HL-60 (cell line): ENCODE data around the gene HAUS8.

Source experiments
- DNase-seq, 2 experiments: peaks; one replicate each; pipeline ENCODE4 v3.0.0-alpha.2; 2010 to 2020; ENCODE audit warnings: low read depth in 1 of 2, low spot score in 1 of 2
- H3K27ac ChIP-seq: fragments of 250-450 bp; sonication (Bioruptor Pico); replicated peaks from 2 replicates; pipeline ENCODE4 v1.5.1; 2020; ENCODE audit warnings: mild to moderate bottlenecking, moderate library complexity
- H3K27me3 ChIP-seq: fragments of 250-450 bp; sonication (Bioruptor Pico); 2 replicates; pipeline ENCODE4 v1.5.1; 2021; ENCODE audit warnings: mild to moderate bottlenecking, moderate library complexity; ENCODE audit not compliant: insufficient read depth, poor library complexity, severe bottlenecking
- H3K4me3 ChIP-seq: replicated peaks from 2 replicates; pipeline ENCODE4 v1.5.1; 2011; ENCODE audit warnings: mild to moderate bottlenecking, control low read depth, low read length; ENCODE audit not compliant: insufficient read depth
- CTCF ChIP-seq: IDR thresholded peaks from one replicate; pipeline ENCODE4 v1.5.1; 2011; ENCODE audit warnings: low read length, control low read depth, inconsistent platforms; ENCODE audit not compliant: insufficient read depth
- GABPA ChIP-seq: IDR thresholded peaks from 2 replicates; pipeline ENCODE4 v1.6.1; 2012; ENCODE audit warnings: low read depth
- POLR2AphosphoS5 ChIP-seq: IDR thresholded peaks from 2 replicates; pipeline ENCODE4 v1.6.1; 2012; ENCODE audit warnings: low read depth
- SPI1 ChIP-seq: IDR thresholded peaks from 2 replicates; pipeline ENCODE4 v1.6.1; 2012; ENCODE audit warnings: low read depth, mild to moderate bottlenecking, borderline replicate concordance
- TF ChIP-seq, protein P1 (sequence below): IDR thresholded peaks from 2 replicates; pipeline ENCODE4 v1.6.1; 2012; ENCODE audit warnings: low read depth; ENCODE audit not compliant: insufficient replicate concordance

The HAUS8 gene

DNA sequence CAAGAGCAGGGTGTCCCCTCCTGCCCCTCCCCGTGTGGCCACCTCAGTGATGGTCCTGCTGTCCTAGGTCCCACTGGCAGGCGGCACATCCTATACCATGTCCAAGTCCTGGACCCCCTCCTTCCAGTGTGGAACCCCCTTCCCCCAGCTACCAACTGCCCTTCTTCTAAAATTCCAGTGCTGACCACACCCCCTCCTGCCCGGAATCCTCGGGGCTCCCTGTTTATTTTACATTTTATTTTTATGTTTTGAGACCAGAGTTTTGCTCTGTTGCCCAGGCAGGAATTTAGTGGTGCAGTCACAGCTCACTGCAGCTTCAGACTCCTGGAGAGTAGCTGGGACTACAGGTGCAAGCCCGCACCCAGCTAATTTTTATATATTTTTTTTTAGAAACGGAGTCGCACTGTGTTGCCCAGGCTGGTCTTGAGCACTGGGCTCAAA is 47.7 kb downstream of the HAUS8 start:
- DNase-seq, result no peak
- Histone ChIP-seq H3K4me3 (no peak overlapping the region), H3K27me3 (peaks cover 17% of the 10 kb centered on the region), H3K27ac (no peak overlapping the region)
- TF ChIP-seq, protein P1, sequence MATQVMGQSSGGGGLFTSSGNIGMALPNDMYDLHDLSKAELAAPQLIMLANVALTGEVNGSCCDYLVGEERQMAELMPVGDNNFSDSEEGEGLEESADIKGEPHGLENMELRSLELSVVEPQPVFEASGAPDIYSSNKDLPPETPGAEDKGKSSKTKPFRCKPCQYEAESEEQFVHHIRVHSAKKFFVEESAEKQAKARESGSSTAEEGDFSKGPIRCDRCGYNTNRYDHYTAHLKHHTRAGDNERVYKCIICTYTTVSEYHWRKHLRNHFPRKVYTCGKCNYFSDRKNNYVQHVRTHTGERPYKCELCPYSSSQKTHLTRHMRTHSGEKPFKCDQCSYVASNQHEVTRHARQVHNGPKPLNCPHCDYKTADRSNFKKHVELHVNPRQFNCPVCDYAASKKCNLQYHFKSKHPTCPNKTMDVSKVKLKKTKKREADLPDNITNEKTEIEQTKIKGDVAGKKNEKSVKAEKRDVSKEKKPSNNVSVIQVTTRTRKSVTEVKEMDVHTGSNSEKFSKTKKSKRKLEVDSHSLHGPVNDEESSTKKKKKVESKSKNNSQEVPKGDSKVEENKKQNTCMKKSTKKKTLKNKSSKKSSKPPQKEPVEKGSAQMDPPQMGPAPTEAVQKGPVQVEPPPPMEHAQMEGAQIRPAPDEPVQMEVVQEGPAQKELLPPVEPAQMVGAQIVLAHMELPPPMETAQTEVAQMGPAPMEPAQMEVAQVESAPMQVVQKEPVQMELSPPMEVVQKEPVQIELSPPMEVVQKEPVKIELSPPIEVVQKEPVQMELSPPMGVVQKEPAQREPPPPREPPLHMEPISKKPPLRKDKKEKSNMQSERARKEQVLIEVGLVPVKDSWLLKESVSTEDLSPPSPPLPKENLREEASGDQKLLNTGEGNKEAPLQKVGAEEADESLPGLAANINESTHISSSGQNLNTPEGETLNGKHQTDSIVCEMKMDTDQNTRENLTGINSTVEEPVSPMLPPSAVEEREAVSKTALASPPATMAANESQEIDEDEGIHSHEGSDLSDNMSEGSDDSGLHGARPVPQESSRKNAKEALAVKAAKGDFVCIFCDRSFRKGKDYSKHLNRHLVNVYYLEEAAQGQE, result no peak
- TF ChIP-seq POLR2AphosphoS5 (no peak), GABPA (no peak), SPI1 (no peak), CTCF (no peak)

DNA sequence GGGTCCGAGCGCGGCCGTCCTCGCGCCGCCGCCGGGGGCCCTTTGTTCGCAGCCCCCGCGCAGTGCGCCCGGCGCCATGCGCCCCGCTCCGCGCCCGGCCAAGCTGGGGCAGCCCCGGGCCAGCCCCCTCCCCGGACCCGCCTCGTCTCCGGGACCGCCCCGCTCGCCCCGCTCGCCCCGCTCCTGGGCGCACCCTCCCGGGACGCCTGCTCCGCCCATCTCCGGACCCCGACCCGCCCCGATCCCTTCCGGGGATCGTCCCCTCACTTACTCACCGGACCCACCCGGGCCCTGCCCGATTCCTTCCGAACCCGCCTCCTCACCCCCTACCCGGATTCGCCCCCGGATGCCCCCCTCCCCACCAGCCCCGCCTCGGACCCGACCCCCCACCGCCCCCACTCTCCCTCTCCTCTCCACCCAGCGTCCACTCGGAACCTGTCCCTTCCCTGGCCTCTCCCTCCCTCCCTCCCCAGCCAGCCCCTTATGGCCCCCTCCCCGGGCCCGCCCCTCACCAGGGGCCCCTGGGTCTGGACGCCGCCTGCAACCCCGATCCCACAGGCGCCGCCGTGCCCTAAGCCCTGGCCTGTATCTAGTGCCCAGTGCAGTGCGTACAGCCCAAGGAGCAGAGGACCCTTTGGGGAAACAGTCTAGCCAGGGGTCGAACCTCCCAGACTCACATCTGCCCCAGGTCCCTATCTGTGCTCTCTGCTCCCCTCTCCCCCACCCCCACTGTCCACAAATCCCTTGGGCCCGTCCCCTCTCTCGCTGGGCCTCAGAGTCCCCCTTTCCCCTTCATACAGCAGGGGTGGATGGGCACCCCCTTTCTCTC is 48.3 kb downstream of the HAUS8 start, which contains the start of gene CPAMD8:
Gene CPAMD8 (minus strand): TSS at position 105 of the 829 bp plus-strand sequence. CDS start 168 bp downstream, outside the sequence.
- Histone ChIP-seq H3K27me3 (peaks cover 17% of the 10 kb centered on the region), H3K4me3 (no peak within 1 kb of the TSS; the same call in 1 of the 2 replicates), H3K27ac (no peak within 1 kb of the TSS)
- TF ChIP-seq, protein P1, result no peak
- TF ChIP-seq CTCF (no peak), POLR2AphosphoS5 (no peak), SPI1 (no peak)
- no peak for DNase-seq

- no peak overlapping the region; the same call in 1 of the 2 replicates for H3K4me3 ChIP-seq
- no peak overlapping the region for H3K27ac ChIP-seq
- TF ChIP-seq CTCF (no peak), GABPA (no peak)
- peaks cover 17% of the 10 kb centered on the region for H3K27me3 ChIP-seq
- DNase-seq, result peak in 1 of 2 experiments; percentile 38
These were observed 49.1 kb downstream of the HAUS8 start for GRCh38 chr19:17025991-17026658.
